Muscle layer of colon (tissue), 2 donors: ENCODE data around the gene CATSPERE.
"Not testable (repeated sequence)": the region's sequence is repeated elsewhere in the genome, so short reads cannot be mapped to it uniquely, and the experiment has no call there.

Experiments
- H3K27ac ChIP-seq: one replicate; pipeline ENCODE4 v1.7.0; 2013; ENCODE audit warnings: low read depth, mild to moderate bottlenecking, low read length, moderate library complexity
- H3K27me3 ChIP-seq, 2 donors: one replicate each; pipeline ENCODE4 v1.7.0; 2013; ENCODE audit warnings: low read length in 2 of 2, mild to moderate bottlenecking in 2 of 2; ENCODE audit not compliant: insufficient read depth in 2 of 2, control insufficient read depth in 1 of 2
- H3K36me3 ChIP-seq: one replicate; pipeline ENCODE4 v1.7.0; 2013; ENCODE audit warnings: mild to moderate bottlenecking, low read length; ENCODE audit not compliant: insufficient read depth
- H3K4me1 ChIP-seq: one replicate; pipeline ENCODE4 v1.7.0; 2013; ENCODE audit warnings: mild to moderate bottlenecking, low read length; ENCODE audit not compliant: insufficient read depth
- H3K4me3 ChIP-seq, 2 donors: one replicate each; pipeline ENCODE4 v1.7.0; 2013; ENCODE audit warnings: low read length in 2 of 2, low read depth in 1 of 2, mild to moderate bottlenecking in 1 of 2, moderate library complexity in 1 of 2
- H3K9ac ChIP-seq: one replicate; pipeline ENCODE4 v1.7.0; 2013; ENCODE audit warnings: low read length
- H3K9me3 ChIP-seq: one replicate; pipeline ENCODE4 v1.7.0; 2013; ENCODE audit warnings: mild to moderate bottlenecking, low read length
- donor health status: abdominal sarcoma.
- donor health status: Adenocarcinoma of cecum.

CATSPERE gene

DNA sequence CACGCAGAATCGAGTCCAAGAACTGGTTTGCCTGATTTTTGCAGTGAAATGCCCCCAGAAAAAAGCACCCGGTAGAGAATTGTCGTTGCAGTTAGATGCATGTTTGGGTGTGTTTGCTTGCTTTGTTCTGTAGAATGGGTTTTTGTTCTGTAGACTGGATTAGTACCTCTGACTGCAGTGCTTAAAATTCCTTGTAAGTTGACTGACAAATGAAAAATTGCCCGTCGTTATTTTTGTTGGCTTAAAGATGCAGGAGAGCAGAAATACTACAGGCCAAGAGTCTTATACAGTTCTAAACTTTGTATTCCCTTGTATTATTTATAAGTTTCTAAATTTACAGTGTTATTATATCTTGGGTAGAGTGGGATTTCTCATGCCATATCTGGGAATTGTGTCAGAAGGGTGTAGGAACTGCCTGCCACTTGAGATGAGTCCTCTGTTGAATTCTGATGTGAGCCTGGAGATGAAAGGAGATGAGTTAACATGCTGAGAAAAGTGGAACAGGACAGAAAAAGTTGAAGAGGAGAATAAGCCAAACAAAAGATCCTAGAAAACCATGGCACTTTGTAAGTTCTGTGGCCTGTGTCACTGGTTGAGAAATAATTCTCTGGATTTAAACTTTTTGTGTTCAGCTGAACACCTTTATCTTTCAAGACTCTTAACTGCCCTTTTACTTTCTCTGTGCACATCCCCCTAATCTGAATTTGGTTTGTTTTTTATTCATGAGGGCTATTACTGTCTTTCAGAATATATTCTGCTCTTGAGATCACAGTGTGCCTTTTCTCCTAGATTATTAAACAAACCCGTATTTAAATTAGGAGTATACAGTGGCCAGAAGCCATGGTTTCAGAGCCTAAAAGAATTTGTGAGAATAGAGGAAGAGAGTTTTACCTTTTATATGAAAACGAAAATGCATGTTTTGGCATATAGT lies 193.3 kb downstream of the CATSPERE start:
- peak overlapping the region; percentile 25 for H3K9ac ChIP-seq
- peak overlapping the region; percentile 78 to 94 for H3K4me3 ChIP-seq
- H3K27me3 ChIP-seq: no peaks in the 10 kb centered on the region
- H3K9me3 ChIP-seq: no peaks in the 10 kb centered on the region
- peaks cover under 1% of the 10 kb centered on the region for H3K36me3 ChIP-seq
- H3K27ac ChIP-seq: peak overlapping the region; percentile 92
- H3K4me1 ChIP-seq: peaks cover 38% of the 10 kb centered on the region

DNA sequence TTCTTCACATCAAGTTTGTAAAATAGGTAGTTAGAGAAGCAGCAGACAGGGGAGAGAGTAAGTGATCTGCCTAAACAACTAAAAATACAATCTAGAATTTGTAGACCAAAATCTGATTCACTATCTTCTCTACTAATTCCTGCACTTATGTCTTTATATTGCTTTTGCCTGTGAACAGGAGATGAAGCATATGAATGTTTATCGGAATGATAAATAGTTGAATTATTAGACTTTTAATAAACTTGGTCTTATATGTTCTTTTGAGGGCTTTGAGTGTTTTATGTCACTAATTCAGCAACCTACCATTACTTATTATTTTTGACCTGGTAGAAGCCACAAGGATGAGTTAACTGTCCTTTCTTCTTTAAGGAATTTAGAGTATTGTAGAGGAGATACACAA lies 194.1 kb downstream of the CATSPERE start:
- H3K9ac ChIP-seq: no peak overlapping the region
- H3K27me3 ChIP-seq: no peaks in the 10 kb centered on the region
- H3K36me3 ChIP-seq: peaks cover 7% of the 10 kb centered on the region
- H3K9me3 ChIP-seq: no peaks in the 10 kb centered on the region
- H3K4me3 ChIP-seq: no peak overlapping the region
- H3K27ac ChIP-seq: no peak overlapping the region
- H3K4me1 ChIP-seq: peaks cover 38% of the 10 kb centered on the region

DNA sequence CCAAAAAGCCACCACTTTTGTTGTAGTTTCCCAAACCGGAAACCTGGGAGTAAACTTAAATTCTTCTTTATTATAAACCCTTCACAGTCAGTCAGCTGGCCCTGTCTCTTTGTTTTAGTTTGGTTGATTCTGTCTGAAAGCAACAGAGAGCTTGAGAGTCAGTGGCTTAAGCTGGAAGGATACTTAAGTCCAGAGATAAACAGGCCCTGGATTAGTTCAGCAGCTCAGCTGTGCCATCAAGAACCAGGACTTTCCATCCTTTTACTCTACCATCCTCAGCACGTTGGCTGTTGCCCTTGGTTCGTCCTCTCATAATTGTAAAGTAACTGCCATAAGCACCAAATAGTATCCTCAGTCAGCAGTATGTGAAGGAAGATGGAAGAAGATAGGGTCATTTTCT lies 196.3 kb downstream of the CATSPERE start:
- Histone ChIP-seq H3K36me3 (peaks cover 7% of the 10 kb centered on the region), H3K4me3 (no peak overlapping the region), H3K9ac (no peak overlapping the region), H3K27ac (no peak overlapping the region), H3K27me3 (no peaks in the 10 kb centered on the region), H3K9me3 (no peaks in the 10 kb centered on the region), H3K4me1 (peaks cover 33% of the 10 kb centered on the region)

DNA sequence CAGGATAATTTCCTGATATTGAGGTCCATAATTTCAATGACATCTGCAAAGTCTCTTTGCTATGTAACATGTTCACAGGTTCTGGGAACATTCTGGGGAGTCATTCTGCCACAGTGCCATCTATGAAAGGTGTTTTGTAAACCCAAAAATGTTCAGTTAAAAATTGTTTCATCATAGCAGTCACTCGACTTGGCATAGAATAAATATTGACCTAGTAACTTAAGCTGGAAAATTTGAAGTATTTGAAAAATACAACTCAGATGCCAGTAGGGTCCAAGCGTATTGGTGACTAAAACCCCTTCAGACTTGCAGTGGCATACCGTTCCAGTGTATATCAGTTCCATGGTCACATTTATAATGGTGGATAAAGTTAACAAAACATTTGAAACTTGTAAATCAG lies 198.6 kb downstream of the CATSPERE start:
- Histone ChIP-seq H3K9me3 (no peaks in the 10 kb centered on the region), H3K4me1 (peaks cover 26% of the 10 kb centered on the region), H3K27ac (no peak overlapping the region), H3K9ac (no peak overlapping the region), H3K4me3 (no peak overlapping the region), H3K36me3 (peaks cover 7% of the 10 kb centered on the region), H3K27me3 (no peaks in the 10 kb centered on the region)

DNA sequence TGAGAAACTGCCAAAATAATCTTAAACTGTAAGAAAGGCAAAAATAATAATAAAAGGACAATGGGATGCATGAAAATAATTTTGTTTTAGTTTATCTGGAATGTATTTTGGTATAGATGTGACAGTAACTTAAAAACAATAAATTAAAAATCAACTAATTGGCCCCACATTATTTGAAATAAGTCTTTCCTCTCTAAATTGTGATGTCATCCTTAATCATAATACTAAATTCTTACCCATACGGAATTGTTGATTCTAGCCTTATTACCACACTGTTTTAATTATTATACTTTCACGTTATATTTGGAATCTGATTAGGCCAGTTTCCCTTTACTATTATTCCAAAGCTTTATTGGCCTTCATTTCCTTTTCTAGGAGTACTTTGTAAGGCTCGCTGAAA lies 199.5 kb downstream of the CATSPERE start:
- Histone ChIP-seq H3K9ac (no peak overlapping the region), H3K9me3 (no peaks in the 10 kb centered on the region), H3K4me1 (peaks cover 23% of the 10 kb centered on the region), H3K36me3 (peaks cover 7% of the 10 kb centered on the region), H3K27ac (no peak overlapping the region), H3K27me3 (no peaks in the 10 kb centered on the region), H3K4me3 (no peak overlapping the region)

DNA sequence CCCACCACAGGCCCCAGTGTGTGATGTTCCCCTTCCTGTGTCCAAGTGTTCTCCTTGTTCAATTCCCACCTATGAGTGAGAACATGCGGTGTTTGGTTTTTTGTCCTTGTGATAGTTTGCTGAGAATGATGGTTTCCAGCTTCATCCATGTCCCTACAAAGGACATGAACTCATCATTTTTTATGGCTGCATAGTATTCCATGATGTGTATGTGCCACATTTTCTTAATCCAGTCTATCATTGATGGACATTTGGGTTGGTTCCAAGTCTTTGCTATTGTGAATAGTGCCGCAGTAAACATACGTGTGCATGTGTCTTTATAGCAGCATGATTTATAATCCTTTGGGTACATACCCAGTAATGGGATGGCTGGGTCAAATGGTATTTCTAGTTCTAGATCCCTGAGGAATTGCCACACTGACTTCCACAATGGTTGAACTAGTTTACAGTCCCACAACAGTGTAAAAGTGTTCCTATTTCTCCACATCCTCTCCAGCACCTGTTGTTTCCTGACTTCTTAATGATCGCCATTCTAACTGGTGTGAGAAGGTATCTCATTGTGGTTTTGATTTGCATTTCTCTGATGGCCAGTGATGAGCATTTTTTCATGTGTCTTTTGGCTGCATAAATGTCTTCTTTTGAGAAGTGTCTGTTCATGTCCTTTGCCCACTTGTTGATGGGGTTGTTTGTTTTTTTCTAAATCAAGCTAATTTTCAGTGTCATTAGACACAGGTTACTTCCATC lies 200.7 kb downstream of the CATSPERE start:
- H3K27ac ChIP-seq, H3K9me3 ChIP-seq, H3K4me3 ChIP-seq, H3K9ac ChIP-seq, H3K36me3 ChIP-seq, H3K27me3 ChIP-seq: not testable (repeated sequence)
- peaks cover 19% of the 10 kb centered on the region for H3K4me1 ChIP-seq

DNA sequence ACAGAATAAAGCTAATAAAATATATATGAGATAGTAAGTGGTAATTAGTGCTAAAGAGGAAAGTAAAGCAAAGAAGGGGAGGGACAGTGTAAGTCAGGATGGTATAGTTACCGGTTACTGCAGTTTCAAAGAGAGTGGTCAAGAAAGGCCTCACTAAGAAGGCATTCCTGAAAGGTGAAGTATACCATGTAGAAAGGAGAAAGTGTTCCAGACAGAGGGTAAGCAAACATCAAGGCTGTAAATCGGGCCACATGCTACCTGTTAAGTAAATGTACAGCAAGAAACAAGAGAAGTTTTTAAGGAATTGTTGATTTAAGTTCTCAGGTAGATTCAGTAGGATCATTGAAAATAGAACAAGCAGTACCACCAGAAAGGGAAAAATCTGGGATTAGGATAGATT lies 201.5 kb downstream of the CATSPERE start:
- no peak overlapping the region for H3K9ac ChIP-seq
- no peak overlapping the region for H3K27ac ChIP-seq
- H3K4me3 ChIP-seq: no peak overlapping the region
- no peaks in the 10 kb centered on the region for H3K27me3 ChIP-seq
- no peaks in the 10 kb centered on the region for H3K9me3 ChIP-seq
- peaks cover 7% of the 10 kb centered on the region for H3K36me3 ChIP-seq
- peaks cover 19% of the 10 kb centered on the region for H3K4me1 ChIP-seq

DNA sequence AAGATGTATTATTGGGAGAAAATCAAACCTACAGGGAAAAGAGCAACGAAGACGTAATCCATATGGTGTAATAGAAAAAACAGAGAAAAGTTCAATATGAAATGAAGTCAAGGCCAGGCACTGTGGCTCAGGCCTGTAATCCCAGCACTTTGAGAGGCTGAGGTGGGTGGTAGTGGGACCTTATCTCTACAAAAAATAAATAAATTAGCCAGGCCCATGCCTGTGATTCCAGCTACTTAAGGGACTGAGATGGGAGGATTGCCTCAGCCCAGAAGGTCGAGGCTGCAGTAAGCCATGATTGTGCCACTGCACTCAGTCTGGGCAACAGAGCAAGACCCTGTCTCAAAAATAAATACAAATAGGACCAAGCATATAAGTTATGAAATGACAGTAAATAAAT lies 203.3 kb downstream of the CATSPERE start:
- Histone ChIP-seq H3K9ac (no peak overlapping the region), H3K36me3 (peaks cover 6% of the 10 kb centered on the region), H3K4me1 (peaks cover 9% of the 10 kb centered on the region), H3K9me3 (no peaks in the 10 kb centered on the region), H3K4me3 (no peak overlapping the region), H3K27ac (no peak overlapping the region), H3K27me3 (no peaks in the 10 kb centered on the region)

DNA sequence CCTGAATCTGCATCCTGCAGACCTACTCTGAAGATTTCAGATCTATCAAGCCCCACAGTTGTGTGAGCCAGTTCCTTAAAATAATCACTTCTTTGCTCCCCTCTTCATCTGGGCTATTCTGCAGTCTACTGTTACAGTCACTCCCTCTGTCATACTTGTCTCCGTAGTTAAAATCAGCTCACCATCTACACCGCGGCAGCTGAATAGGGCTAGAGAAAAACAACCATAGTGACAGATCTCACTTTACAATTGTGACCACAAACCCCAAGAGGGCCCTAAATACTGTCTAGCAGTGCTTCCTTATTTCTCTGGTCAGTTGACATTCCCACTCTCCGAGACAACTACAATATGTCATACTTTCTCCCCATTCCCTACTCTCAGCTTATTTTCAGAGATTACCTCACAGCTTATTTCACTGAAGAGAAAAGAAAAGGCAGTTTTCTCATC lies 204.7 kb downstream of the CATSPERE start:
- Histone ChIP-seq H3K4me3 (no peak overlapping the region), H3K27me3 (no peaks in the 10 kb centered on the region), H3K36me3 (no peaks in the 10 kb centered on the region), H3K9me3 (no peaks in the 10 kb centered on the region), H3K4me1 (peaks cover 9% of the 10 kb centered on the region), H3K27ac (no peak overlapping the region), H3K9ac (no peak overlapping the region)

DNA sequence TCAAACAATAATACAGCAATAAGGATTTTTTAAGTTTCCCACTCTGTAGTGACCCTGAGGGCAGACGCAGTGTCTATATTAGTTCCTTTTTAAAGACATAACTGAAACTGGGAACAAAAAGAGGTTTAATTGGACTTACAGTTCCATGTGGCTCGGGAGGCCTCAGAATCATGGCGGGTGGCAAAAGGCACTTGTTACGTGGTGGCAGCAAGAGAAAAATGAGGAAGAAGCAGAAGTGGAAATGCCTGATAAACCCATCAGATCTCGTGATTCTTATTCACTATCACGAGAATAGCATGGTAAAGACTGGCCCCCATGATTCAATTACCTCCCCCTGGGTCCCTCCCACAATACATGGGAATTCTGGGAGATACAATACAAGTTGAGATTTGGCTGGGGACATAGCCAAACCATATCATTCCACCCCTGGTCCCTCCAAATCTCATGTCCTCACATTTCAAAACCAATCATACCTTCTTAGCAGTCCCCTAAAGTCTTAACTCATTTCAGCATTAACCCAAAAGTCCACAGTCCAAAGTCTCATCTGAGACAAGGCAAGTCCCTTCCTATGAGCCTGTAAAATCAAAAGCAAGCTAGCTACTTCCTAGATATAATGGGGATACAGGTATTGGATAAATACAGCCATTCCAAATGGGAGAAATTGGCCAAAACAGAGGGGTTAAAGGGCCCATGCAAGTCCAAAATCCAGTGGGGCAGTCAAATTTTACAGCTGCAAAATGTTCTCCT lies 205.8 kb downstream of the CATSPERE start:
- H3K27ac ChIP-seq, H3K27me3 ChIP-seq, H3K4me1 ChIP-seq, H3K4me3 ChIP-seq, H3K9me3 ChIP-seq, H3K36me3 ChIP-seq, H3K9ac ChIP-seq: not testable (repeated sequence)

DNA sequence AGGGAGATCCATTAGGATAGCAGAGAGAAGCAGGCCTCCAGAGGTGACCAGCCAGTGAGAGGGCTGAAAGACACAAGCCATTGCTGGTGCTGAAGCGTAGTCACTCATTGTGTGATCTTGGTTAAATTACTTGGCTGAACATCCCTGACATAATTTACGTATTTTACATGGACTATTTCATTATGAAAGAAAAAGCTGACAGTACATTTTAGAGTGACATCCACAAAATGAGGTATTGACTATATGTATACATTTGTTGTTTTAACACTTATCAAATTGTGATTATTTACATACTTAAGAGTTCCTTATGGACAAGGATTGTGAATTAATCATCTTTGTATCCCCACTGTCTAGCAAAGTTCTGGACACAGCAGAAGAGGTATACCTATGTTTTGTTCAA lies 206.7 kb downstream of the CATSPERE start:
- Histone ChIP-seq H3K9ac (no peak overlapping the region), H3K4me1 (peaks cover 18% of the 10 kb centered on the region), H3K27ac (no peak overlapping the region), H3K27me3 (no peaks in the 10 kb centered on the region), H3K9me3 (no peaks in the 10 kb centered on the region), H3K4me3 (no peak overlapping the region), H3K36me3 (no peaks in the 10 kb centered on the region)
